Dedifferentiated amniotic fluid mesenchymal stem cell (primary cell): ENCODE measurements around the gene LRRN2.

ENCODE experiments used
- DNase-seq: peaks from one replicate; pipeline ENCODE4 v3.0.0-alpha.2; 2016; ENCODE audit errors: extremely low spot score

The LRRN2 gene

DNA sequence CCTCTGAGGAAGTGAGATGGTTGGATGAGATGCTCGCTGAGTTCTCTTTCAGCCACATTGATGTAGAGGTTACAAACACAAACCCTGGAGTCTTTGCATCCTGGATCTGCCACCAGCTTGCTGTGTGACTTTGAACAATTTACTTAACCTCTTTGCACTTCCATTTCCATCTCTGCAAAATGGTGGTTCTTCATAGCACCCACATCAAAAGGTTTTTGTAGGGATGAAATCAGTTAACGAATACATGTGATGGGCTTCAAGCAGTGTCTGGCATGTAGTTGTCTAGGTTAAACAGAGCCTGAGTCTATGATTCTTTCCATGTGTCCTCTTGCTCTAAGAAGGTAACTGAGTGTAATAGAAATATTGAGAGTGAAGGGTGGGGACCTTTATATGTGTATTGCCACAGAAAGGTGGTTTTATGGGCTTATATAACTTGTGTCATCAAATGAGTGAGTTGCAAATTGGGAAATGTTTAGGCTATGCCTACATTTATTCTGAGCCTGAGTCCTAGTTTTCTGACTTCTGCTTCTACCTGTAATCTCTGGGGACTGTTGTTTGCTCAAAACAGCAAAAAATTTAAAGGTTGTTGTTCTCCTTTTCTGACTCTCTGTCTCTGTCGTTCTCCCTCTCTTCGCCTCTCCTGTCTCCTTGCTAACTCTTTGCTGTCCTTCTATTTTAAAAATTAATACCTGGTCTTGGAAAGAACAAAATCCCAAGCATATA lies 27.3 kb upstream of the LRRN2 start:
- no peak for DNase-seq

DNA sequence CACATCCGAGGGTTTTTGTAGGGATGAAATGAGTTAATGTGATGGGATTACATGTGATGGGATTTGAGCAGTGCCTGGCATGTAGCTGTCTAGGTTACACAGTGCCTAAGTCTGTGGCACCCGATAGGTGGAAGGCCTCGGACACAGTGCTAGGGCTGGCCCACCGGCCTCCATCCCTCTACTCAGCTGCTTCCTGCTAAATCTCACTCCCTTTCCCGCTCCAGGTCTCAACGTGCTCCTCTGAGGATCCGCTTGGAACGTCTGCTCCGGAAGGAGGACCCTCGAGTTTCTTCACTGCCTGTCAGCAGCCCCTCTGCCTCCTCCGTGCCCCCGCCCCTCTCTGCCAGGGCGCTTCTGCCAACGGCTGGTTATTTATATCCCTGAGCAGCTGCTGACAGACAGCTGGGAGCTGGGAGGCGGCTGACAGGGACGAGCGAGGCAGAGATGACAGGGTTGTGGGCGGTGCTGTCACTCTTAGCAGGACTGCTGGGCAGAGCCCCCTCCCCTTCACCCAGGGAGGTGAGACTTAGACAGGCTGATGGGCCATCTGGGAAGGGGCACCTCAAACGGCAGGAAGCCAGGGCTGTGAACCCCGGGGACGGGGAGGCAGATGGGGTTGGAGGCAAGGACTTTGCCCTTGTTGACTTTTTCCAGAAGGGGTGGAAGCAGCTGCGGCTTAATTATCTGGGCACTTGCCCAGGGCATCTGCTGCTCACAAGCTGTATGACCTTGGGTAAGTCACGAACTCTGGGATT lies 26.6 kb upstream of the LRRN2 start:
- DNase-seq = no peak

DNA sequence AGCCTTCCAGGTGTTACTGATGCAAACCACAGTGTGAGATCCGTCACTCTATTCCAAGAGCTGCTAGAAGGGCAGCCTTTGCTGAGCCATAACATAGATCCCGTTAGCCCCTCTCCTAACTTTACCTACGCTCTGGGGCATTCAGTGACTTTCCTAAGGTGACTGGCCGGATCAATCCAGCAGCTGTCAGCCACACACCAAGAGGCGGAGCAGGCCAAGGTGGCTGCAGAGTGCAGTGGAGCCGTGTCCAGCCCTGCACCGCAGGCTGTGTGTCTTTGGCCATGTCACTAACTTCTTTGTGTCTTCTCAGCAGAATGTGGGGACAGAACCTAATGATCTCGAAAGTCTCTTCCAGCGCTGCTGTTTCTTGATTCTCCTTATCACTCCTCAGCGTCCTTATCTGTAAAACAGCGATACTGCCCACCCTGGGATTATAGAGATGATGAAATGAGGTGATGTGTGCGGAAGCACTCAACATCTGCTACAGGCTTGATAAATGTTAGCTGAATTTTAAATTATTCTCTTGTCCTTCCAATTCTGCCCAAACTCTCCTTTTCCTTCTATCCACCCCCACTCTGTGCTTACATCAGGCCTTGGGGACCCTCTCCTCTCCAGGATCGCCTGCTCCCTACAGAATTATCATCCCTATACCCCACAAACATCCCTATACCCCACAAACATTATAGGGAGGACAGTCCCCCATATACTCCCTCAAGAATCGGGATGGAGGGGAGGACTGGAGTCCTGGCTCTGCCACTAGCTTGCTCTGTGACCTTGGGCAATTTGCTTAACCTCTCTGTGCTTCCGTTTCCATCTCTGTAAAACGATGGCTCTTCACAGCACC lies 25.8 kb upstream of the LRRN2 start:
- no peak for DNase-seq

DNA sequence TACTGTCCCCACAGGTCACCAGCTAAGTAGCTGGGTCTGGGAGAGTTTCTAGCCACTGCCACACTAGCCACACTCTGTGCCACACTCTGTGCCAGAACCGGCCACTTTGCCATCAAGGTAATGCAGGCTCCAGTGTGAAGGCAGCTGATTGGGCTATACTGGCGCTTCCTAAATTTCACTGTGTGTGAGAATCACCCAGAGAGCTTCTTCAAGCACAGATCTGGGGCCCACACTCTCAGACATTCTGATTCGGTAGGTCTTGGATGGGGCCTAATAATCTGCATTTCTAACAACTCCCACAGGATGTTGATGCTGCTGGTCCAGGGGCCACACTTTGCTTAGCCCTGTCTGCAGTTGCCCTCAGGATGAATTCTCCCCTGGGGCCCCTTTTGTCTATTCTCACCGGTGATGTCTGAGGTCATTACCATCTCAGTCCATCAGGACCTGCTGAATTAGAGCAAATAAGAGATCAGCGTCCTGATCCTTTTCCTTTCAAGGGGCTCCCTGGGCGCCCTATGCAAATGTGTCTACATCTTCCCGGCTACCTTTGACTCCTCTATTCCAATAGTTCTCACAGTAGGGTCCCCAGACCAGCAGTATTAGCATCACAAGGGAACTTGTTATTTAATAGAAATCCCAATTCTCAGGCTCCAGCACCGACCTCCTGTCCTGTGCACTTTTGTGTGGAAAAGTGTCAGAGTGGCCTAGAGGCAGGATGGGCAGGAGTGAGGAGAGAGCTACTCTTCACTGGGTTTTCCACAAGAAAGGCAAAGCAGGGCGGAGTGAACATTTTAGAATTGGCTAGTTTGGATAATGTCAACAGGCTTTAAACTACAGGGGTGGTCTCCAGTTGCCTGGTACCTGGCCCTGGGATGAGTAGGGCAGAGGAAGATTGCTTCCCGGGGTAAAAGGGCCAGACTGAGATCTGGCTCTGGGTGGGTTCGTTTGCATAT lies 24.7 kb upstream of the LRRN2 start:
- no peak for DNase-seq

DNA sequence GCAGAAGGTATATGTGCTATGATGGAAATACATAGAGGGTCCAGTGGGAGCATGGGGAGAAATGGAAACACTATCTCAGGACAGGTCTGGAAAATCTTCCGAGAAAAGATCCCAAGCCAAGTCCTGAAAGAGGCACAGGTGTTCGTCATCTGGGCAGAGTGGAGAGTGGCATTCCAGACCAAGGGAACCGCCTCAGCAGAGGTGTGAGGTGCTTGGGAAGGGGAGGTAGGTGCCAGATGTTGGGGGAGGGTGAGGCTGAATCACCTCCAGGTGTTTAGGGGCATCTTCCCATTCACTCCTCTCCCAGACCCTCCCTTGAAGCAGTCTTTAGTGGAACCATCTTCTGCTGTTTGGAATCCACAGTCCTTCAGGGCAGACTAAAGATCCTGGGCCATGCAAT lies 23.5 kb upstream of the LRRN2 start:
- no peak for DNase-seq

DNA sequence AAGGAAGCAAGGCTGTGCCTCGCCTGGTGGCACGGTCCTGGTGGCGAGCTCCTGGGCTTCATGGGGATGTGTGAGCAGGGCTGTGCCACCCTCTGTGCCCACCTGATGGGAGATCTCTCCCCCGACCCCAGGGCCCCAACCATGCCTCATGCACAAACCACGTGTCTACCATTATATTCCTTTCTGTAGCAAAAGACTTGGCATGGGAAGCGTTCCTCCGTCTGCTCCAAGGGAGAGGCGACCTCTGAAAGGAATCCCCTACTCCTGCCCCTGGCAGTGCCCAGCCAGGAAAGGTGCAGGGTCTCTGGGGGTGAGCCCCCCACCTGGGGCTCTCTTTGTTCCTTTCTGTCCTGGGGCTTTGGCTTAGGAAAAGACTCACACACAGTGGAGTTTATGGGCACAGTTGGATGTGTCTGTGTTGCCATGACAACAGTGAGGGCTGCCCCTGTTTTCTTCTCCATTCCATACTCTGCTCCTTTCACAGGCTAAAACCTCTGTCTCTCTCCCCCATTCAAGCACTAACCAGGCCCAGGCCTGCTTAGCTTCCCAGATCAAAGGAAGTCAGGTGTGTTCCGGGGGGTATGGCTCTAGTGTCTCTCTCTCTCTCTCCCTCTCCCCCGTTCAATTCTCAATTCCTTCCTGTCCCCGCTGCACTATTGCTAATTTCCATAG lies 21.4 kb upstream of the LRRN2 start:
- no peak for DNase-seq

DNA sequence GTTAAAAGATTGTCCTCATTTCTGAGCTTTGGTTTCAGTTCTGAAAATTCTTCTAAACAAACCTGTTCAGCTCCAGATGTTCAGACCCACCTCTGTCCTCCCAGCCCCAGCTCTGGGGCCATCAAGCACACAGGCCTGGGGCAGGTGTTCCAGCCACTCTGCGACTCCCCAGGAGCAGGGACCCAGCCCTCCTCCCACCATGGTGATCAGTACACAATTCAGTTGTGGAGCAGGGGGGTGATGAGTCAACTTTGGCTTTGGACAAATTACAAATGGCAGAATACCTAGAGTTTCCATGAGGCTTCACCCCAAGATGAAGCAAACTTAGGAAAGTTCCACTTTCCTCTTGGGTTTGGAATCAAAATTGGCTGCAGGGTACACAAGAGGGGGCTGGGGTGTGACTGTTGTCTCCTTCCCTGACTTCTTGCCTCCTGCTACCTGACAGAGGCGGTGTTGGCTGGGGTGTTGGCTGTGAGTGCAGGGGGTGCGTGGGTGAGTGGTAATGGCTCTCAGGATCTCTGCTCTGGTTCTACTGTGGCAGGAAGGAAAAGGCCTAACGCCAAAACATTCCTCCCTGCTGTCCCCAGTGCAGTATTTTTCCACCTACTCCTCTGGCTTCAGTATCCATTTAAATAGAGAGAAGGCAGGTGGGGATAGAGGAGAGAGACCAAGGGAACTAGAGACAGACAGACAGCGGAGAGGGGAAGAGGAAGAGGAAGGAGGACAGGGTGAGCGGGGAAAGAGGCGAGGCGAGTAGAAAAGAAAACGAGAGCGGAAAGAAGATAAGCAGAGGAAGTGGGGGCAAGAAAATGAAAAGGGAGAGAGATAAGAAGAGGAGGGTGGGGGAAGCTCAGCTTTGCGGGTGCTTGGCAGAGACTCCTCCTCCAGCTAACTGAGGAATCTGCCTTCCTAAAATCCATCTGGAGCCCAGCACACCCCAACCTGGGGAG lies 20.6 kb upstream of the LRRN2 start:
- DNase-seq = no peak

DNA sequence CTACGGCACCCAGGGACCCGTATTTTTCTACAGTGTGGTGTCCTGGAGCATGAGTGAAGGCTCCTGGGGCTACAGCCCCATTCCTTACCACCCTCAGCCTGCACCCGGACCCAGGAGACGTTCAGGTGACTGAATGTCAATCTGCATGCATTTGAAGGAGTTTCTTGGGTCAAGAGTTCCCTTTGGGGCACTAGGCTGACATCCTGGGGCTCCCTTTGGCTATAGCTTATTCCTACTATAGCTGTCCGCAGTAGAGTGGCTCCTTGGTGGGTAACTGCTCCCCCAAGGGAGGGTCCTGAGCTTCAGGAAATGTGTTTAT lies 19.9 kb upstream of the LRRN2 start:
- DNase-seq = no peak

DNA sequence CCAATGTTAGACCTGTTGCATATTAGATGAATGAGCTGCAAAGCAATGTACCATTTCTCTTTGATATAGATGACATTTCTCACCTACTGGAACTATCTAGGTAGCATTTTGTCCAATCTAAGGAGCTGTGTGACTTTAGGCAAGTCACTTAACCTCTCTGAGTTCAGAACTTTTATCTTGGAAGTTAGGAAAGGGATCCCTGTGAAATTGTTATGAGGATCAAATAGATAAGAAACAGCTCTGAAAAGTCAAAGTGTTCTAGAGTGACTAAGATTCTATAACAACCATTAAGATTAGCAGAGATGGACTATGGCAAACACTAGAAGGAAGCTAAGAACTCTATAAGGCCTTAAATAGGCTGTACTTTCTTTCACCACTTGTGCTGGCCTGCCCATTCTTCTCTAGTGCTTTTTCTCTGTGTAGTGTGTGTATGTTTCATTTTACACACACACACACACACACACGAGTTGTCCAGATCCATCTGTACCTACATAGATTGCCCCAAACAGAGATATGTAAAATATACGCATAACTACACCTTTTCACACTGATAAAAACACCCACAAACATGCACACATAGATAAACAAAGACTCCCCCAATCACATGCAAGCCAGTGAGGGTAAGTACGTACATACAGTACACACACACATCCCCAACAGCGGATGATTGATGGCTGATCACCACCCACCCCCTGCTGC lies 19.4 kb upstream of the LRRN2 start:
- no peak for DNase-seq

DNA sequence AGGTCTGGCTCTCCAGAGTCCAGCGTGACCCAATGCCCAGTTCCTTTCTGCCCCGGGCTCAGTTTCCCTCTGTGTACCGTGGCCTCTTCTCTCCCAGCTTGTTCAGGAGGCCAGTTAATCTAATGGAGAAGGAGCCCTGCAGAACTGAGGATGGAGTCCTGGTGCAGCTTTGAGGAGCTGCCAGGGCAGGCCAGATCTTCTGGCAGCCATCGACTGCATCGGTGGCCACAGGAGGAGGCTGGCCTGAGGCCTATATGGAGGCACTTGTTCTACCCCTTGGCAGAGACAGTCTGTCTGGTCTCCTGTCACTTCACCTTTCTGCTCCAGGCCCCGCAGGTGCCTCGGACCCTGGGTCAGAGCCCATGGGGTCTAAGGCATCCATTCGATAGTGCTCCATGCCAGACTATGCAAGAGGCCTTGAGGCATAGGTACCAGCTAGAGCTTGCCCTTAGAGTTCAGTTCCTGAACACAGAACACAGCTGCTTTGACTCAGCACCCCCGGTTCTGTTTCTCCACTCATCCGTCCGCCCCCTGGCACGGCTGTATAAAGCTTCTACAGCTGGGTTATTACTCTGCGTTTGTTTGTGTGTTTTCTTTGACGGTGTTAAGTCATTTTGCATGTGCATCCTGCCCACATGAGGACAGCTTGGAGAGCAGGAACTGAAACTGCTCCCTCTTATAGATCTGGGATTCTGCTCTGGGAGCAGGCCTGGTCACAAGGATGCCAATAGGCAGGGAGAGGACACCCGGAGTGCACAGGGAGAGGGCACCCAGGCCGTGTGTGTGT lies 18.5 kb upstream of the LRRN2 start:
- no peak for DNase-seq

DNA sequence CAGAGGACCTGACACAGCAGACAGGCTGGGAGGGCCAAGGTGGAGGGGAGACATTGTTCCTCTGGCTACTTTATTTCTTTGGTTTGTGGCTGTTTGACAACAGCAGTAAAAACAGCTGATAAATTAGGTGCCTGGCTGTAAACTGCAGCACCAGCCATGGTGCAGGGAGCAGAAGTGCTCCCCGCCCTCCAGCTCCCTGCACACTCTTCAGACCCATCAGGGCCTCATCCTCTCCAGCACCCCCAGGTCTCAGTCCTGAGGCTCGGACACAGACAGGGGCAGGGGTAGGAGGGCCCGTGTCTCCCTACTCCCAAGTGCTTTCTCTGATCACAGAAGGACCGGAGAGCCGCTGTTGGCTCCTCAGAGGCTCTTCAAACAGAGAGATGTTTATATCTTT lies 17.7 kb upstream of the LRRN2 start:
- no peak for DNase-seq

DNA sequence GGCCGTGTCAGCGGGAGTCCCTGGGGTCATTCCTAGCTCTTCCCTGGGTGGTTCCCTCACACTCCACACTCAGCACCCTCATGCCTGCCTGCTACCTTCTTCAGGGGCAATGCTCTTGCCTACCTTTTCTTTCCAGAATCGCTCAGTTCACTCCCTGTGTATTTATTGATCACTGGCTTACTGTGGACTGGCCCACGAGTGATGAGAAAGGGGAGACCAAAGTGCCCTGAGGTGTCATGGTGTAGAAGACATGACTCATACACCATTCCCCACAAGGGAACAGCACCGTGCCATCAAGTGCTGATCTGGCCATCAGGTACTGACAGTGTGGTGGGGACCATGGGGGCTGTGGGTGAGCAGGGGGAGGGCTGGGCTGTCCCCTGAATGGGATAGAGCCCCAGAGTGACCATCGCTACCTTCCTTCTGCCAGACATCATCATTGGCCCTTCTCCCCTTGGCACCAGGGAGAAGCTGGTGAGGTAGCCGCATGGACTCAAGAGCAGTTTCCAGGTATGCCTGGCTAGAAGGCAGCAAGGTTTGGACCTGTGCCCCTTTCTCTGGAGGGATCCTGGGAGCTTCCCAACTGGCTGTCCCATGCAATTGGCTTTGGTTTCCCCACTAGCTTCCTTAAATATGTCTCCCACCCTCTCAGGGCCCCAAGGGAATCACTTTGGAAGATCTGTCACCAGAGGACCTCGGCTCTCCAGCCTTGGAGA lies 17.2 kb upstream of the LRRN2 start:
- DNase-seq = no peak

DNA sequence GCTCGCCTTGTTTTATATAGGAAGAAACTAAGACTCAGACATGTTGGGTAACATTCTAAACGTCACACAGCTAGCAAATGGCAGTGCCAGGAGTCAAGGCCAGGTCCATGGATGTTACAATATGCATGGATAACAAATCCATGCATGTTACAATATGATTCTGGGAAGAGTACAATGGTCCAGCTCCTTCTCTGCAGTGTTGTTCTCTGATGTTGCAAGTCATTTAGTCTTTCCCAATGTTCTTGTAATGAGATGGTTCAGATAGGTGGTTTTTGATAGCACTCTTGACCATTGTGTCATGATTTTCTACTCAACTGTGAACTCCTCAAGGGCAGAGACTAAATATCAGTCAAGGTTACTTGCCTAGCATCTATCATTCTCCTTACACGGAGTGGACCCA lies 15.7 kb upstream of the LRRN2 start:
- no peak for DNase-seq

DNA sequence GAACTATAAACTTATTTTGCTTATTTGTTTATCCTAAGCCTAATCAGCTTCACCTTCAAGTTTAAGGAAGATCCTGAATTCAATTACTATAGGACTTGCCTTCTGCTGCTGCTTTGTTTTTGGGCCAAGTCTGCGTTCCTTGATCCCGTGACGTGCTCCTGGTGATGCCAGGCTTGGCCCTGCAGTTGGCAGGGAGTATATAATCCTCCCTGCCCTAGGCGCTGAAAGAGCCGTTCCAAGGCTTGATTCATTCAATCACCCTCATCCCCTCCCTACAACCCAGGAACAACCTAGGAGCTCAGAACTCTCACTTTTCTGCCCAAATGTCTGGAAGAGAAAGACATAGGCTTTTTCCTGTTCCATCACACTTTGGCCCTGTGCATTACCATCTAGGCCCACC lies 12.4 kb upstream of the LRRN2 start:
- DNase-seq = no peak

DNA sequence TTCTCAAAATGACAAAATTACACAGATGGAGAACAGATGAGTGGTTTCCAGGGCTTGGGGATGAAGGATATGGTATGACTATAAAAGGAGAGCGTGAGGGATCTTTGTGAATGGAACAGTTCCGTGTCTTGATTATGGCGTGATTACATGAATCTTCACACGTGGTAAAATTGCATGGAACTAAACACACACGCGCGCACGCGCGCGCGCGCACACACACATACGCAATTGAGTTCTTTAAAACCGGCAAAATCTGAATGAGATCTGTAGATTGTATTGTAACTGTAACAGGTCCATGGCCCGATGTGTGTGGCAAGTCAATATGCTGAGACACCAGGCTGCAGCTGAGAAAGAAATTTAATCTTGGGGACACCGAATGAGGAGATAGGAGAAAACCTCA lies 11.1 kb upstream of the LRRN2 start:
- DNase-seq = no peak

DNA sequence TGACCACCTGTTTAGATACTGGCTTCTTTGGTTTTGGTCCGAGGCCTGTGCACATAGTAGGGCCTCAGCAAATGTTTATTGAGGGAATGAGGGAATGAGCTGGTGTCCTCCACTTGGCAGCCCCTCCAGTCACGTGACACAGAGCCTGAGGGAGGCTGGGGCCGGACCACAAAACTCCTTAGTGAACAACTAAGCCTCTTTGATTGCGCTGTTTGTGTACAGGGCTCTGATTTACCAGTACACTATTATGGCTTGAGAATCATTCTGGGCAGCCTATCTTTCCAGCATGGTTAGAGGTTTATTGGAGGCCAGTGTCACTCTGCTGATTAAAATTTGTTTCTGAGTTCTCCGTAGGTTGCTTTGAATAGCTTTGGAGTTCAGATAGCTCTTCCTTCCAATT lies 10.2 kb upstream of the LRRN2 start:
- no peak for DNase-seq

DNA sequence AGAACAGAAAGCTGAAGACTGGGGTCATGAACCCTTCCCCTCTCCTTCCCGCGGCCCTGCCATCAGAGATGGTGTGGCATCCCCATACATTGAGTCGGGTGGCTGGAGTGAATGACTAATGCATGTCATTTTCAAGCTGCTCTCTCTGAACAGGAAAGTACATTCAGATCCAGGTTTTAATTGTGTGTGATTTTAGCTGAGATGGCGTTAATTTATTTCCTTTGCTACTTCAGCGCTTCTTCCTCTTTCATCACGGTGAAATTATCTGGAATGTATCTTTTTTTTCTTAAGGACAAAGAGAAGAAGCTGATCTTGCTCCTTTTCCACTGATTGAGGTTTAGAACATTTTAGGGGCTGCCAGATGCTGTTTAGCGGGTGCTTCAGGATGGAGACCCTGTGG lies 8.6 kb upstream of the LRRN2 start:
- DNase-seq = no peak

DNA sequence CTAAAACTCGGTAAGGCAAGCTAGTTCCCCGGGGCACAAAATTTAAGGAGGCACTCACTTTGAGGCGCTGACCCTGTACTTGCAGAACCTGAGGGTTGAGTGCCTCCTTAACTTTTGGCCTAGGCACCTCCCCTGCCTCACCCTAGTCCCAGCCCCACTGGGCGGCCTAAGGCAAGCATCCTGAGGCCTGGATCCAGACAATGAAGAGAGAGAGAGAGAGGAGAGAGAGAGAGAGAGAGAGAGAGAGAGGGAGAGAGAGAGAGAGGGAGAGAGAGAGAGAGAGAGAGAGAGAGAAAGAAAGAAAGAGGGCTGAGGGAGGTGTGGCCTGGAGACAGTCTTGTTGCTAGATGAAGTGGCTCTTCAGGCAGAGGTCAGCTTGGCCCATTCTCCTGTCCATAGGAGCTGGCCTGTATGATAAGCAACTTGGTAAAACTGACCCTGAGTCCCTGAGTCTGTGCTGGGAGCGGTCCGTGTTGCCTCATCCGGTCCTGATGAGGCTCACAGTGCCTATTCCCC lies 7.4 kb upstream of the LRRN2 start:
- DNase-seq = no peak
